BLaER1 treated with 17β-estradiol and CSF1 and Interleukin-3, amounts not matched to agents 10 nM and 100 nM (cell line): ENCODE measurements around the gene NAPSA.

Experiments used
- H3K27ac ChIP-seq, 11 experiments: shearing (Covaris generic); formaldehyde crosslinking; 2 replicates each; pipeline ENCODE4 v1.8.1; 2022
- H3K27me3 ChIP-seq, 11 experiments: shearing (Covaris generic); formaldehyde crosslinking; 2 replicates each; pipeline ENCODE4 v1.8.1; 2022
- H3K36me3 ChIP-seq, 11 experiments: shearing (Covaris generic); formaldehyde crosslinking; 2 replicates each; pipeline ENCODE4 v1.8.1; 2022
- H3K4me1 ChIP-seq, 10 experiments: shearing (Covaris generic); formaldehyde crosslinking; 2 replicates each; pipeline ENCODE4 v1.8.1; 2022
- H3K4me2 ChIP-seq, 11 experiments: shearing (Covaris generic); formaldehyde crosslinking; 2 replicates each; pipeline ENCODE4 v1.8.1; 2022
- H3K4me3 ChIP-seq, 10 experiments: shearing (Covaris generic); formaldehyde crosslinking; 2 replicates each; pipeline ENCODE4 v1.8.1; 2022
- H3K9ac ChIP-seq, 11 experiments: shearing (Covaris generic); formaldehyde crosslinking; 2 replicates each; pipeline ENCODE4 v1.8.1; 2022
- H3K9me3 ChIP-seq, 11 experiments: shearing (Covaris generic); formaldehyde crosslinking; replicated peaks in 1 of 11; 2 replicates each; pipeline ENCODE4 v1.8.1; 2022
- H4K20me1 ChIP-seq, 11 experiments: shearing (Covaris generic); formaldehyde crosslinking; 2 replicates each; pipeline ENCODE4 v1.8.1; 2022
- Cebpa-rat ChIP-seq, 11 experiments: shearing (Covaris generic); IDR thresholded peaks; 2 replicates each; pipeline ENCODE4 v1.8.1; 2022

NAPSA gene

DNA sequence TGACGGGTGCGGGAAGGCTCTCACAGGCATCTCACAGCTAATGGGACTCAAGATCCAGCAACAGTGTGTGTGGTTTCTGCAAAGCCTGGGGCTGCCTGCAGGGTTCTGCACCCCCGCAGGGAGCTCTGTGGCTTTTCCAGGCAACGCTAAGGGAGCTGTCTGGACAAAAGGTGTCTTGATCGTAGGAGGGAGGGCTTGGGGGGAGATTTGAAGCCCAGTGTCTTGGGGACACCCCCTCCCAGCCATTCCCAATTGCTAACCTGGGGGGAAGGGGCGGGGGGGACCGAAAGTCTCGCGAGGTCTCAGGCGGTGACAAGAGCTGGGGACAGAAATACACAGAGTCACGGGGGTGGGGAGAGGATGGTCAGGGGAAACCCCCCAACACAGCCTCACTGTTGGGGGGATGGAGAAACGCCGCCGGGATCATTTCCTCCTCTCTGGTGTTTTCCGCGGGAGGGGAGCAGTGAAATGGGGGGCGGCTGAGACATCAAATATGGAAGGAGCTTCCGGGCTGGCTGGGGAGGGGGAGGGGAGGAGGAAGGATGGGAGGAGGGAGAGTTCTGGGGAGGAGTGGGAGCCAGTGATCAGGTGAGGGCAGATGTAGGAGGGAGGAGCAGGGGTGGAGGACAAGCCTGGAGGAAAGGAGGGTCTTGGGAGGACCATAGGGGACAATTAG is 49.5 kb downstream of the NAPSA start:
- Histone ChIP-seq H4K20me1 (peaks cover 0 to 3% (median 0%) of the 10 kb centered on the region in 11 experiments; a peak in 5 of 22 replicates), H3K27me3 (peaks cover 74 to 96% (median 89%) of the 10 kb centered on the region in 11 experiments), H3K36me3 (no peaks in the 10 kb centered on the region), H3K4me2 (peak overlapping the region in 2 of 11 experiments; percentile 23 to 27; a peak in 2 of 22 replicates), H3K9me3 (no peaks in the 10 kb centered on the region), H3K9ac (no peak overlapping the region), H3K27ac (no peak overlapping the region), H3K4me3 (no peak overlapping the region), H3K4me1 (peaks cover 0 to 3% (median 0%) of the 10 kb centered on the region in 10 experiments; a peak in 2 of 20 replicates)
- TF ChIP-seq Cebpa-rat (IDR thresholded peaks at IDR 0.05), result no peak

DNA sequence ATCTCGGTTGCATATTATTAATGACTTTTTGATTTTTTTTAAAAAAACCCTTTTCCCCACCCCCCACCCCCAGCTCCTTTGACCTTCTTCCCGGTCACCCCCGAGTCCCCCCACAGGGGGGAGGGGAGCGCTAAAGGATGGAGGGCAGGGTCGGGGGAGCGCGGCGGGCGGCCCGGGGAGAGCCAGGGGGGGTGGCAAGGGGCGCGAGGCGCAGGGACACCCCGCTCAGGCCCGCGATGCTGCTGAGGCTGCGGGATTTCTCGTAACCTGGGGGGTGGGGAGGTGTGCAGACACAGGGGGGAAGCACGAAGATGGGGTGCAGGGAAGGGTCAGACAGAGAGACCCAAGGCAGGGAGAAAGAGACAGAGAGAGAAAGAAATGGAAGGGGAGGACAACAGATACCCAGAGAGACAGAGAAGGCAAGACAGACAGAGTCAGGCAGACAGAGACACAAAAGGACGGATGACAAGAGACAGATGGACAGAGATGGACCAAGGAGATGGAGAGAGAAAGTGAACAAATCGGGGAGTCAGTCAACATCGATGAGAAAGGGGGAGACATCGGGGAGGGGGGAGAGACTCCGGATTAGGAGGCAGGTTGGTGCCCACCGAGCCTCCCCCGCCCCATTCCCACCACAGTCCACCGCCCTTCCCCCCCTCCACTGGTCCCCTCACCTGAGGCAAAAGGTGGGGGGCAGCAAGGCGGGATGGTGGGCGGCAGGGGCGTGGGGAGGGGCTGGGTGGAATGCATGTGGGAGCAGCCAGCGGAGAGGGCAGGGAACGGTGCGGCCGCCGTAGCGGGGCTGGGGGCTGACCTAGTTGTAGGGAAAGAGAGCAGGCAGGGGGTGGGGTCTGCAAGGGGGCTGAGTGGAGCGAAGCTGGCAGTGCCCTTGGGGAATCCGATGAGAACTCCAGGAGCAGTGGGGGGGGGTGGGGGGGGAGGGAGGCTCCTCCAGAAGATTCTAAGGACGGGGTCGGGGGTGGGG is 50.4 kb downstream of the NAPSA start:
- Histone ChIP-seq H3K4me3 (no peak overlapping the region), H3K4me2 (no peak overlapping the region), H4K20me1 (peaks cover 0 to 12% (median 0%) of the 10 kb centered on the region in 11 experiments; a peak in 7 of 22 replicates), H3K36me3 (no peaks in the 10 kb centered on the region), H3K27me3 (peaks cover 83 to 99% (median 98%) of the 10 kb centered on the region in 11 experiments), H3K9me3 (no peaks in the 10 kb centered on the region), H3K9ac (no peak overlapping the region), H3K4me1 (peaks cover 0 to 3% (median 0%) of the 10 kb centered on the region in 10 experiments; a peak in 2 of 20 replicates), H3K27ac (no peak overlapping the region)
- TF ChIP-seq Cebpa-rat (IDR thresholded peaks at IDR 0.05), result no peak

DNA sequence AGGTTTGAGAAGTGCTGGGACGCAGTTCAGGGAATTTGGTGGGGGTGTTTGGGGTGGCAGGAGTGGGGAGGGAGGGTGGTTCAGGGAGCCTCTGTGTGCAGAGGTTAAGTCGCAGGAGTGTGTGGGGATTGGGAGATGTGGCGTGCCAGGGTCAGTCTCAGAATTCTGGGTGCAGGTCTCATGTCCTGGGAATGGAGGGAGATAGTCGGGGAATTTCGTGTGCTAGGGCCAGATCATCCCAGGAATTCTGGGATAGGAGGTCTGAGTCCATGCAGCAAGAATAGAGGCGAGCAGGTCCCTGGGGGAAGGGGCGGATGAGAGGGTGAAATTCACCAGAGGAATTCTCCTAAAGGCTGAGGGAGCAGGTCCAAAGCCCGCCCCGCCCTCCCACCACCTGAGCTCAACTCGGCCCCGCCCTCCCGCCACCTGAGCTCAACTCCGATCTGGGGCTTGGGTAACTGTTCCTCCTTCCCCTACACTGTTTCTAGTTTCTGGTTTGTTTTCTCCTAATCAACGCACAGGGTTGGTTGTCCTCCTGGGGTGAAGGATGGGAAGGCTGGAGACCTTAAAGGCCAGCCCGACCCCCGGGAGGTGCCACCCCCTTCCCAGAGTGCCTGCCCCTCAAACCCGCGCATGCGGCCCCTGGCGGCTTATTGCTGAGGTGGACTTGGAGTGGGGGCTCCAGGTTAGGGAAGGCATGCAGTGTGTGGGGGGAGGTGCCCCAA is 51.5 kb downstream of the NAPSA start:
- Histone ChIP-seq H3K4me2 (no peak overlapping the region), H3K27me3 (peaks cover 89 to 100% (median 100%) of the 10 kb centered on the region in 11 experiments), H3K4me3 (no peak overlapping the region), H3K27ac (no peak overlapping the region), H3K9me3 (no peaks in the 10 kb centered on the region), H4K20me1 (peaks cover 0 to 20% (median 0%) of the 10 kb centered on the region in 11 experiments; a peak in 8 of 22 replicates), H3K36me3 (no peaks in the 10 kb centered on the region), H3K9ac (no peak overlapping the region), H3K4me1 (peaks cover 0 to 3% (median 0%) of the 10 kb centered on the region in 10 experiments; a peak in 2 of 20 replicates)
- no peak for TF ChIP-seq Cebpa-rat (IDR thresholded peaks at IDR 0.05)

DNA sequence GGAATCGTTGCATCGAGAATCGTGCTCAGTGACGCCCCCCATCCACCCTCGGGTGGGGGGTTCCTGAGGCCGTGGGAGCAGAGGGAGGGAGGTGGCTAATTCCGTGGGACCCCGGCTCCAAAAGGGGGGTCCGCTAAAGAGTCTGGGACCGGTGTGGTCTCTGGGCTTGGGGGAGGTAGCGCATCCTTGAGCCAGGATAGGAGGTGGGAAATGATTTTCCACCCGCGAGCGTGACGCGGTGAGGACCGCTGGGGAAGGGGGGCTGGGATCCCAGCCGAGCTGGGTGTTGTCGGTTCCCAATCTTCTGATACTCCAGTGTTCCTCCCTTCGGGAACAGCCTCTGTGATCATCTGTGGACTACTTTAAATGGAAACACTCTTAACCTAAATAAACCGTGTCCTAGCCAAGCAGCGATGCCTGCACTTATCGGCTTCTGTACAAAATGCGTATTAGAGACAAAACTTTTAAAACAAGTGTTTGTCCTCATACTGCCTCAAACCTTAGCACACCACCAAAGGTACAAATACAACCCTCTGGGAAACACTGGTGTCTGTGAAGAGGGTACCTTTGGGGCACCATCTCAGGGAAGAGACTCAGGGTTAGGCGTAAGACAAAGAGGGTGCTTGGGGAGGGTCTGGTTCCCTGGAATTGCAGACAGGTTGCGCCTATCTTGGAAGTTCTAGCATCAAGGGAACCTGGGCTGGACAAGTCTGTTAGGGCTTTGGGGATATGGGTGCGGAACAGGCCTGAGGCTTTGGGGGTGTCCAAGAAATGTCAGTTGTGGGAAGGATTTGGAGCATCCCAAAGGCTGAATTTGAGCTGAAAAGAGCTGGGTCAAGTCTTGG is 52.2 kb downstream of the NAPSA start:
- no peaks in the 10 kb centered on the region for H3K36me3 ChIP-seq
- H3K27ac ChIP-seq, result no peak overlapping the region
- no peaks in the 10 kb centered on the region for H3K9me3 ChIP-seq
- H4K20me1 ChIP-seq, result peaks cover 0 to 26% (median 0%) of the 10 kb centered on the region in 11 experiments; a peak in 8 of 22 replicates
- no peak overlapping the region for H3K4me2 ChIP-seq
- H3K4me1 ChIP-seq, result peaks cover 0 to 3% (median 0%) of the 10 kb centered on the region in 10 experiments; a peak in 2 of 20 replicates
- no peak for TF ChIP-seq Cebpa-rat (IDR thresholded peaks at IDR 0.05)
- peaks cover 91 to 100% (median 100%) of the 10 kb centered on the region in 11 experiments for H3K27me3 ChIP-seq
- no peak overlapping the region for H3K9ac ChIP-seq
- H3K4me3 ChIP-seq, result no peak overlapping the region

DNA sequence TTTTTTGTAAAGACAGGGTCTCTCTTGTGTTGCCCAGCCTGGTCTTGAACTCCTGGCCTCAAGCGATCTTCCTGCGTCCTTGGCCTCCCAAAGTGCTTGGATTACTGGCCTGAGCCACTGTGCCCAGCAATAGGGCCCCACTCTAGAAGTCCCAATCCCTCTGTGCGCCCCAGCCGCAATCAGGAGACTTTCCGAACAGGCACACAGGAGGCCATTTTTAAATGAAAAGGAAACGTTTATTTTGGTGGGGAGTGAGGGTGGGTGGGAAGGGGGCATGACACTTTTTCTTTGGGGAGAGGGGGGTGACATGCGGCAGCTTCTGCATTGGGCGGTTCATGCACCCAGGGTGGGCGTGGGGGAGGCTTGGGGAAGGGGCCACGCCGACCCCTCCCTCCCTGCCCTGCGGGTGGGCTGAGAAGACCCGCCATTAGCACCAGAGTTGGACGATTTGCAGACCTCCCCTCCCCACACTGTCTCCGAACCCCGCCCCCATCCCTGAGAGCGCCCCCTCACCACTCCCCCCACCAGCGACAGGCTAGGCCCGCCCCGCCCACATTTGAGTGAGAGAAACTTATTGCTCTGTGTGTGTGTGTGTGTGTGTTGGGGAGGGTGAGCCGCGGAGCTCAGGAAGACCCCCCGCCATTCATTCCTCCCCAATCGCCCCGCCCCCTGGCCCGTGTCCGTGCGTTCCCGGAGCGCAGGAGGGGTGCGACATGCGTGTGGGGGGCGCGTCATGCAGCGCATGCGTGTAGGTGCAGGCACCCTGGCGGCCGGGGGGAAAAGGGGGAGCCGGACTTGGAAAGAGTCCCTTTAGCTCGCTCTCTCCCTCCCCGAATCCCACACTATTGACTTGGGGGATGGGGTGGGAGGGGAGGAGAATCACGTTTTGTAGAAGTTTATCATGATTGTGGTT is 53.5 kb downstream of the NAPSA start:
- H3K9ac ChIP-seq, result no peak overlapping the region
- peaks cover 87 to 100% (median 99%) of the 10 kb centered on the region in 11 experiments for H3K27me3 ChIP-seq
- peaks cover 0 to 29% (median 0%) of the 10 kb centered on the region in 11 experiments; a peak in 8 of 22 replicates for H4K20me1 ChIP-seq
- H3K4me1 ChIP-seq, result peaks cover 0 to 3% (median 0%) of the 10 kb centered on the region in 10 experiments; a peak in 2 of 20 replicates
- H3K27ac ChIP-seq, result no peak overlapping the region
- TF ChIP-seq Cebpa-rat (IDR thresholded peaks at IDR 0.05), result no peak
- no peaks in the 10 kb centered on the region for H3K9me3 ChIP-seq
- no peak overlapping the region for H3K4me3 ChIP-seq
- no peak overlapping the region for H3K4me2 ChIP-seq
- H3K36me3 ChIP-seq, result no peaks in the 10 kb centered on the region

DNA sequence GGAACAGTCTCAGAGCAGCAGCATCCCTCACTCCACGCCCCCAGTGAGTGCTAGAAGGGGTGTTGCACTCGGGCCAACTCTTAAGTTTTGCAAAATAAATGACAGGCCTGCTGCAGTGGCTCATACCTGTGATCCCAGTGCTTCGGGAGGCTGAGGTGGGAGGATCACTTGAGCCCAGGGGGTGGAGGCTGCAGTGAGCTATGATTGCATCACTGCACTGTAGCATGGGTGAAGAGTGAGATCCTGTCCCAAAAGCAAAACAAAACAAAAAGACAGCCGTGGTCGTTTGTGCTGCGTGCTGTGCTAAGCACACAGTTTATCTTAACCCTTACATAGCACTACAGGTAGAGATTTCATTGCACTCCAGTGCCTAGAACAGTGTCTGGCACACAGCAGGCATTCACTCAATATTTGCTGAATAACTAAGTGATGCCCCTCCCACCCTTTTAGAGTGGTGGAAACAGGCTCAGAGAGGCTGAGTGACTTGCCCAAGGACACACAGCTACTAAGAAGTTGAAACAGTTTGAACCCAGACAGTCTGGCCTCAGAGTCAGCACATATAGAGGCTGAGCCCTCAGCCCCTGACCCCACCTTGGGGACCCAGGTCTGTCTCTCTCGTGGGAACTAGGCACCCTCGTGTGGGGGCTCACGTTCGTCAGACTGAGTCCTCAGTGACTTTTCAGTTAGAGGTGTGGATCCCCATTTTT is 54.5 kb downstream of the NAPSA start:
- H3K27me3 ChIP-seq, result peaks cover 78 to 99% (median 91%) of the 10 kb centered on the region in 11 experiments
- no peak overlapping the region for H3K9ac ChIP-seq
- no peaks in the 10 kb centered on the region for H3K9me3 ChIP-seq
- TF ChIP-seq Cebpa-rat (IDR thresholded peaks at IDR 0.05), result 0 out of 22 replicates have a peak, but pooled peaks of 1 of the 11 experiments have one; percentile 6
- no peak overlapping the region for H3K4me2 ChIP-seq
- H3K4me3 ChIP-seq, result no peak overlapping the region
- H3K36me3 ChIP-seq, result no peaks in the 10 kb centered on the region
- H3K4me1 ChIP-seq, result no peaks in the 10 kb centered on the region; a peak in 1 of 20 replicates
- H4K20me1 ChIP-seq, result peaks cover 0 to 31% (median 0%) of the 10 kb centered on the region in 11 experiments; a peak in 8 of 22 replicates
- H3K27ac ChIP-seq, result no peak overlapping the region
